Brain microvascular endothelial cell (primary cell): ENCODE measurements around the gene C5orf24.
"Not testable (repeated sequence)": the region's sequence is repeated elsewhere in the genome, so short reads cannot be mapped to it uniquely, and the experiment has no call there.

Experiments
- DNase-seq: peaks from one replicate; pipeline ENCODE4 v3.0.0-alpha.2; 2020
- H3K27ac ChIP-seq: fragments of 250-450 bp; sonication (Bioruptor Pico); 2 replicates; pipeline ENCODE4 v1.5.1; 2020; ENCODE audit warnings: mild to moderate bottlenecking, moderate library complexity
- H3K27me3 ChIP-seq: fragments of 250-450 bp; sonication (Bioruptor Pico); replicated peaks from 2 replicates; pipeline ENCODE4 v1.5.1; 2020; ENCODE audit warnings: mild to moderate bottlenecking
- H3K36me3 ChIP-seq: fragments of 250-450 bp; sonication (Bioruptor Pico); replicated peaks from 2 replicates; pipeline ENCODE4 v1.5.1; 2020; ENCODE audit warnings: mild to moderate bottlenecking
- H3K4me3 ChIP-seq: 2 replicates; pipeline ENCODE4 v1.5.1; 2011; ENCODE audit warnings: low read depth, mild to moderate bottlenecking, control low read depth, low read length, moderate library complexity
- CTCF ChIP-seq: IDR thresholded peaks from 2 replicates; pipeline ENCODE4 v1.5.1; 2011; ENCODE audit warnings: low read depth, mild to moderate bottlenecking, moderate library complexity, low read length, control low read depth, inconsistent platforms; ENCODE audit errors: missing control alignments
- in situ Hi-C: cut with HindIII; loops from 2 replicates; pipeline ENCODE4 v1.10.0; 2017; ENCODE audit warnings: low sequenced_read_pairs, low pct_ligation_motif_present

Gene C5orf24

GRCh38 chr5:134879456-134879855, 33.7 kb downstream of the C5orf24 start:
- in situ Hi-C loops: no loop called here
- H3K4me3 ChIP-seq: no peak overlapping the region
- no peak for TF ChIP-seq CTCF
- DNase-seq: no peak
- H3K36me3 ChIP-seq: no peaks in the 10 kb centered on the region
- no peaks in the 10 kb centered on the region for H3K27me3 ChIP-seq
- no peak overlapping the region for H3K27ac ChIP-seq

GRCh38 chr5:134880937-134881336, 35.2 kb downstream of the C5orf24 start:
- in situ Hi-C loops, H3K36me3 ChIP-seq, H3K27ac ChIP-seq, DNase-seq, H3K27me3 ChIP-seq, H3K4me3 ChIP-seq: not testable (repeated sequence)

- H3K4me3 ChIP-seq, H3K27ac ChIP-seq, in situ Hi-C loops, DNase-seq, H3K27me3 ChIP-seq, H3K36me3 ChIP-seq: not testable (repeated sequence)
Observed at GRCh38 chr5:134881711-134882110, 35.9 kb downstream of the C5orf24 start.

- in situ Hi-C loops: no loop called here
- DNase-seq: no peak
- no peak for TF ChIP-seq CTCF
- peaks cover 3% of the 10 kb centered on the region for H3K36me3 ChIP-seq
- H3K4me3 ChIP-seq: no peak overlapping the region
- H3K27ac ChIP-seq: no peak overlapping the region
- H3K27me3 ChIP-seq: no peaks in the 10 kb centered on the region
Observed at GRCh38 chr5:134887593-134888159, 41.9 kb downstream of the C5orf24 start.

GRCh38 chr5:134889335-134889734, 43.6 kb downstream of the C5orf24 start:
- Histone ChIP-seq H3K27me3 (no peaks in the 10 kb centered on the region), H3K27ac (no peak overlapping the region), H3K36me3 (peaks cover 3% of the 10 kb centered on the region), H3K4me3 (no peak overlapping the region)
- no peak for DNase-seq
- in situ Hi-C loops: no loop called here
- no peak for TF ChIP-seq CTCF

GRCh38 chr5:134891473-134891872, 45.7 kb downstream of the C5orf24 start:
- Histone ChIP-seq H3K27ac (no peak overlapping the region), H3K4me3 (no peak overlapping the region), H3K27me3 (no peaks in the 10 kb centered on the region), H3K36me3 (peaks cover 3% of the 10 kb centered on the region)
- DNase-seq: no peak
- no peak for TF ChIP-seq CTCF
- in situ Hi-C loops: no loop called here

GRCh38 chr5:134892282-134892681, 46.5 kb downstream of the C5orf24 start:
- TF ChIP-seq CTCF: no peak
- no peak for DNase-seq
- Histone ChIP-seq H3K27me3 (no peaks in the 10 kb centered on the region), H3K36me3 (peaks cover 3% of the 10 kb centered on the region), H3K27ac (no peak overlapping the region), H3K4me3 (no peak overlapping the region)
- in situ Hi-C loops: no loop called here
